Motor neuron (in vitro differentiated cells): ENCODE measurements around the gene CEP70. TPM values are rescaled to one million over a fixed set of nuclear protein-coding genes. Genes with fewer than 3 reads are reported as not detected.

Source experiments
- ATAC-seq, 8 experiments: fragments of 200-7000 bp; cut with Tn5 transposase; replicated peaks in 6 of 8; 2 replicates each; pipeline ENCODE4 v1.8.0; 2021; ENCODE audit warnings: mild to moderate bottlenecking in 8 of 8, moderate library complexity in 8 of 8
- H3K27ac ChIP-seq, 2 donors: fragments of 250-450 bp; sonication (Bioruptor Pico); 2 replicates each; pipeline ENCODE4 v1.9.0; 2021; ENCODE audit warnings: antibody characterized with exemption in 2 of 2, mild to moderate bottlenecking in 2 of 2, moderate library complexity in 1 of 2
- H3K4me1 ChIP-seq, 2 donors: fragments of 250-450 bp; sonication (Bioruptor Pico); replicated peaks in 1 of 2; 2 replicates each; pipeline ENCODE4 v1.6.1; 2021; ENCODE audit warnings: antibody characterized with exemption in 2 of 2, mild to moderate bottlenecking in 2 of 2, moderate library complexity in 1 of 2
- H3K4me3 ChIP-seq, 5 donors: fragments of 250-450 bp; sonication (Bioruptor Pico); 2 replicates each; pipeline ENCODE4 v1.9.0; 2021; ENCODE audit warnings: antibody characterized with exemption in 5 of 5, mild to moderate bottlenecking in 5 of 5, moderate library complexity in 4 of 5
- WGBS, 10 experiments: fragments of 450-650 bp; shearing (Covaris generic); methylation state at CpG; one replicate each; pipeline ENCODE4 v1.0.0; 2022; 5-methylcytosine and 5-hydroxymethylcytosine counted together
- in situ Hi-C, 9 experiments: fragments of 400-800 bp; cut with MboI; loops; one replicate each; pipeline ENCODE4 v1.15.0; 2021; ENCODE audit warnings: low sequenced_read_pairs in 9 of 9, low pct_unique_long_range_greater_than_20kb in 2 of 9; ENCODE audit not compliant: unreplicated experiment in 9 of 9
- total RNA-seq, 8 experiments: library from RNA; unstranded; fragments of 300-600 nt; gene quantifications; 2 replicates each; pipeline versions ENCODE4 v1.2.3 to v1.2.4, GENCODE V29; 2022

Gene CEP70
- total RNA-seq, 8 experiments from 2014 or later = 12.2 to 53.3 (median 34.3) TPM

DNA sequence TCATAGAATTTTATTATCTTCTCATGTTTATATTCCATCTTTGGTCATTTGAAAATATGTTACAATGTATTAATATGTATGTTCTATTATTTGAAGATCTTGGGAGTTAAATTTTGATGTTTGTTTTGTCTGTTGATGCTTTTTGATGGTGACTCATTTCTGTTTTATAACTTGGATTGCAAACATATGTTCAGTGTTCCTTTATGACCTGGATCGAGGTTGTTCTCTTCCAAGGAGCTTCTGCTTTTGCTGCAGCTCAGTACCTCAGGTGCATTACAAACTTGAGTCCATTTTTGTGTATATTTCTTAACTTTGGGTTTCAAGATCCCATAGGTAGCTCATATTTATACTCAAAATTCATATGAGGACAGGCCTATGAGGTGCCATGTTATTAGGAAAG lies 122.6 kb downstream of the CEP70 start:
- Histone ChIP-seq H3K4me3 (no peak overlapping the region), H3K27ac (no peak overlapping the region), H3K4me1 (peaks cover 0 to 5% of the 10 kb centered on the region in 2 donors)
- no peak for ATAC-seq
- in situ Hi-C loops = loop anchor here in 1 of 9 experiments (25.0 kb wide), 1 partner anchor 441 kb away; no protein-coding TSS in a partner anchor
- WGBS, 10 experiments = 0 to 100% (median 43%) methylated on average over 1 of the region's 1 CpG; no CpG with 5 or more reads in 3 of the 10 experiments

DNA sequence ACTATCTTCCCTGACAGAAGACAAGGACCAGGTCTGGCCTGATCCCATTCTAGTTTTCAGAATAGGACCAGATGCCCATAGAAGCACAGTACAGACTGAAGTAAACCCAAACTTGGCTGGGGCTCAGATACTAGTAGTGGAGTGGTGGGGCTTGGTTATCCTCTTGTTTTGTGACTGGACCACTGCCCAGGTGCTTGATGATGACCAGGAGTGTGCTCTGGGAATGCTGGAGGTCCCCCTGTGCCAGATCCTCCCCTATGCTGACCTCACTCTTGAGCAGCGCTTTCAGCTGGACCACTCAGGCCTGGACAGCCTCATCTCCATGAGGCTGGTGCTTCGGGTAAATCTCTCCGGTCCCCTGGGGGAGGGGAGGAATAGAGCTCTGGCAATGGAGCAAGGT lies 123.4 kb downstream of the CEP70 start:
- ATAC-seq = no peak
- Histone ChIP-seq H3K27ac (no peak overlapping the region), H3K4me3 (no peak overlapping the region), H3K4me1 (peaks cover 0 to 5% of the 10 kb centered on the region in 2 donors)
- 36 to 100% (median 100%) methylated on average over 1 to 3 of the region's 3 CpGs; no CpG with 5 or more reads in 6 of the 10 experiments for WGBS, 10 experiments
- in situ Hi-C loops = loop anchor here in 1 of 9 experiments (25.0 kb wide), 1 partner anchor 442 kb away; no protein-coding TSS in a partner anchor

DNA sequence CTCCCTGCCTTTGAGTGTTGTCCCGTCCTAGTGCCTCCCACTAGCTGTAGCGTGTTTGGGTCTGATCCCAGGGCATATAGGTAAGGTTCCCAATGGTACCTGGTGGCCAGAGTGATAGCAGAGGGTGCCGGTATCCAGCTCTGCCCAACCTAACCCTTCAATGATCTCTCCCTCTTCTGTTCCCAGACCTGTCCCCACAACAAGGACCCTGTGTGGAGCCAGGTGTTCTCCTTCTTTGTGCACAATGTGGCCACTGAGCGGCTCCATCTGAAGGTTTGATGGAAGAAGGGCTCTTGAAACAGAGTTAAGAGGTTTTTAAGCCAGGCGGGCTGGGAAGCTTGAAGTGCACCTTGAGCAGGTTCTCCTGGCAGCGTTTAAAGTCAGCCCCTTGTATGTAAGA lies 124.2 kb downstream of the CEP70 start:
- Histone ChIP-seq H3K4me3 (no peak overlapping the region), H3K4me1 (peaks cover 0 to 5% of the 10 kb centered on the region in 2 donors), H3K27ac (no peak overlapping the region)
- ATAC-seq = no peak
- in situ Hi-C loops = loop anchor here in 1 of 9 experiments (25.0 kb wide), 1 partner anchor 442 kb away; no protein-coding TSS in a partner anchor
- 80 to 100% (median 100%) methylated on average over 1 to 6 of the region's 6 CpGs; no CpG with 5 or more reads in 4 of the 10 experiments for WGBS, 10 experiments

DNA sequence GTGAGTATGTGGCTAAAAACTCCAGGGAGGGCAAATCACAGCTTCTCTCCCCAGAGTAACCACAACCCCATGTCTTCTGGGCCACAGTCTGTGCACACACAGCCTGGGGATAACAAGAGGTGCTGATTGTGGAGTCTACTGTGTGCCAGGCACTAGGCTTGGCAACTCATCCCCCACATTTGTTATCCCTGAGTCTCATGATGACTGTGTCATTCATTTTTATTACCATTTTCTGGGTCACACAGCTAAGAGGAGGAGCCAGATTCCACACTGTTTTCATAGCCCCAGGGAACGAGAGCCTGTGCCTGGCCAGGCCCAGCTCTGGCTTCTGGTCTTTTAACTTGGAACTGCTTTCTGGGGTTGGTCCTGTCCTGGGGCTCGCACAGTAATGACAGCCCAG lies 125.2 kb downstream of the CEP70 start:
- no peak overlapping the region for H3K27ac ChIP-seq
- in situ Hi-C loops = loop anchor here in 1 of 9 experiments (25.0 kb wide), 1 partner anchor 443 kb away; no protein-coding TSS in a partner anchor
- WGBS, 10 experiments = 20 to 90% (median 62%) methylated on average over 1 to 2 of the region's 2 CpGs; no CpG with 5 or more reads in 6 of the 10 experiments
- H3K4me1 ChIP-seq = peaks cover 0 to 5% of the 10 kb centered on the region in 2 donors
- no peak overlapping the region for H3K4me3 ChIP-seq
- ATAC-seq = peak in 3 of 8 experiments; percentile 69 to 89 (median 82)

DNA sequence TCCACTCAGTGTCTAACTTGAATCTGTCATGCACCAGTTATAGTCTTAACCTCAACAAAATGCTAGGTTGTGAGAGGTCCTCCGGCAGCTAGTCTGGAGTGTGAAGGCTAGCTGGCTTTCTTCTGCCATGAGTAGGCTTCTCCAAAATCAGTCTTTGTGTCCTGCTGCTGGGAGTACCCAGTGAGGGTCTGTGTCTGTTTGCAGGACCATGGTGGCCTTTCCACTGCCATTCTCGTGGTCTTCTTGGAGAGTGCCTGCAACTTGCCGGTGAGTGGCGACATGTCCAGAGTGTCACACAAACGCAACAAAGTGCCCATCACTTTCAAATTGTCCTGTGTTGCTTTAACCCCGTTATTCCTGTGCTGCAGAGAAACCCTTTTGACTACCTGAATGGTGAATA lies 125.6 kb downstream of the CEP70 start:
- H3K4me1 ChIP-seq = peaks cover 0 to 5% of the 10 kb centered on the region in 2 donors
- ATAC-seq = no peak
- 46 to 100% (median 100%) methylated on average over 1 to 4 of the region's 6 CpGs; no CpG with 5 or more reads in 3 of the 10 experiments for WGBS, 10 experiments
- H3K27ac ChIP-seq = no peak overlapping the region
- in situ Hi-C loops = loop anchor here in 1 of 9 experiments (25.0 kb wide), 1 partner anchor 444 kb away; no protein-coding TSS in a partner anchor
- H3K4me3 ChIP-seq = no peak overlapping the region

DNA sequence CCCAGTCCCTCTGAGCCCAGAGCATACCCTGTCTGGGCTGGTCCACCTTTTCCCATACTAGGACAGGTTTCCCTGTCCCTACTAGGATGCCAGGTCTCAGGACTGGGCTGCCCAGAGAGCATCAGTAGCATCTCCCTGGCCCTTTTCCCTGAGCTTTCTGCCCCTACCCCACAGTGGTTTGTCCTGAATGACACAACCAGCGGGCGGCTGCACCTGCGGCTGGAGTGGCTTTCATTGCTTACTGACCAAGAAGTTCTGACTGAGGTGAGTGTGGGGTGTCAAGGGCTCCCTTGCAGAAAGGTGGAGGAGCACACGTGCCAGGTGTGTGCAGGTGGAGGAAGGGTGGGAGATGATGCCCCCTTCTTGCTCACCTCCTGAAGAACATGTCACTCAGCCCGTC lies 126.1 kb downstream of the CEP70 start:
- H3K4me1 ChIP-seq = peaks cover 0 to 2% of the 10 kb centered on the region in 2 donors
- no peak overlapping the region for H3K27ac ChIP-seq
- no peak overlapping the region for H3K4me3 ChIP-seq
- no peak for ATAC-seq
- in situ Hi-C loops = loop anchor here in 1 of 9 experiments (25.0 kb wide), 1 partner anchor 444 kb away; no protein-coding TSS in a partner anchor
- 100% methylated on average over 1 of the region's 5 CpGs; no CpG with 5 or more reads in 9 of the 10 experiments for WGBS, 10 experiments

DNA sequence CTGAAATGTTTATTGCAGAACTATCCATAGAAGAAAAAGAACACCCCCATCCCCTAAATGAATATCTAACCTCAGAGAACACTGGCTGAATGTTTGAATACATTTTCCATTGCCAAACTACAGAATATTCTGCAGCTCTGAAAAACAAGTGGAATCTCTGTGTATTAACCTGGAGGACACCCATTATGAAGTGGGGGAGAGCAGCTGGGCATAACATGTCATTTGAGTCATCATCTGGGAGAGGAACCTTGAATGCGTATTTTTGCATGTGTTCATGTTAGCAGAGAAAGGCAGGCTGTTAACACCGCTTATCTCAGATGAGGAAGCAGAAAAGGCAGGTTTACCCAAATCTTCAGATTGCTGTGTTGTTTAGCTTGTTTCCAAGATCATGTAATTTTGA lies 128.1 kb downstream of the CEP70 start:
- peak in 4 of 8 experiments; percentile 18 to 71 (median 46) for ATAC-seq
- WGBS, 10 experiments = 0 to 100% (median 40%) methylated on average over 1 to 2 of the region's 2 CpGs; no CpG with 5 or more reads in 3 of the 10 experiments
- in situ Hi-C loops = loop anchor here in 1 of 9 experiments (25.0 kb wide), 1 partner anchor 446 kb away; no protein-coding TSS in a partner anchor
- Histone ChIP-seq H3K4me3 (no peak overlapping the region), H3K4me1 (peaks cover 5 to 6% of the 10 kb centered on the region in 2 donors), H3K27ac (no peak overlapping the region)

DNA sequence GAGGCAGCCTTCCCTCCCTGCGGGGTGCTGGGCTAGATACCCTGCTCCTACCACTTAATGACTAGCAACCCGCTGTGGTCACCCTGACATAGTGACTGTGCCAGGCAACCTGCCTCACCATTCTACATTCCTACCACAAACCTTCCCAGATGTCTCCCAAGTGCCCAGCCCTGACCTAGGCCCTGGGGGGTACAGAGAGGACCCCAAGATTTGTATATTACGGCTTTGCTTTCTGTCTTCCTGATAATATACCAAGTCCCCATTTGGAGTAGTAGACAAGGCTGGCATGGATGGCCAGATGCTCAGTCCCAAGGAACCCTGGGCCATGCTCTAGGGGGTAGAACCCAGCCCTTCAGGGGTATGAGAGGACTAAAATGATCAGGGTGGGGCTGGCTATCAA lies 128.6 kb downstream of the CEP70 start:
- peak in 1 of 8 experiments; percentile 10 for ATAC-seq
- in situ Hi-C loops = loop anchor here in 1 of 9 experiments (25.0 kb wide), 1 partner anchor 447 kb away; no protein-coding TSS in a partner anchor
- H3K4me3 ChIP-seq = no peak overlapping the region
- H3K4me1 ChIP-seq = peaks cover 5 to 6% of the 10 kb centered on the region in 2 donors
- H3K27ac ChIP-seq = no peak overlapping the region
- WGBS, 10 experiments = 100% methylated on average over 1 to 2 of the region's 3 CpGs; no CpG with 5 or more reads in 7 of the 10 experiments

DNA sequence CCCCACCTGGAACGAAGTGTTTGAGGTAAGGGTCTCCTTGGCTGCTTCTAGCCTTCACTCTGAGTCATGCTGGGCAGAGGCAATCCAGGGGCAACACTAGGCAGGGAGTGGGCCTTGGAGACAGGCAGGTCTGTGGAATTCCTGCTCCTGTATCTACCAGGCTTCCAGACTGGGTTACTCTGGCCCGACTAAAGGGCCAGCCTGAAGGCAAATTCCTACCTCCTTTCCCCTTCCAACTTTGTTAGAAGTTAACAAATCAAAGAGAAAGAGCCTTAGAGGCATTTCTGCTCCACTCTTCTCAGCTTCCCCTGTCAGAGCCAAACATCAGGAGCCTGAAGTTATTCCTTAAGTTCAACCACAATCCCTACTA lies 129.6 kb downstream of the CEP70 start:
- 14 to 100% (median 76%) methylated on average over 1 to 2 of the region's 2 CpGs; no CpG with 5 or more reads in 6 of the 10 experiments for whole genome bisulfite sequencing, 10 experiments
- in situ Hi-C loops = loop anchor here in 1 of 9 experiments (25.0 kb wide), 1 partner anchor 448 kb away; no protein-coding TSS in a partner anchor
- Histone ChIP-seq H3K27ac (no peak overlapping the region), H3K4me1 (peaks cover 5 to 6% of the 10 kb centered on the region in 2 donors), H3K4me3 (no peak overlapping the region)
- no peak for ATAC-seq

DNA sequence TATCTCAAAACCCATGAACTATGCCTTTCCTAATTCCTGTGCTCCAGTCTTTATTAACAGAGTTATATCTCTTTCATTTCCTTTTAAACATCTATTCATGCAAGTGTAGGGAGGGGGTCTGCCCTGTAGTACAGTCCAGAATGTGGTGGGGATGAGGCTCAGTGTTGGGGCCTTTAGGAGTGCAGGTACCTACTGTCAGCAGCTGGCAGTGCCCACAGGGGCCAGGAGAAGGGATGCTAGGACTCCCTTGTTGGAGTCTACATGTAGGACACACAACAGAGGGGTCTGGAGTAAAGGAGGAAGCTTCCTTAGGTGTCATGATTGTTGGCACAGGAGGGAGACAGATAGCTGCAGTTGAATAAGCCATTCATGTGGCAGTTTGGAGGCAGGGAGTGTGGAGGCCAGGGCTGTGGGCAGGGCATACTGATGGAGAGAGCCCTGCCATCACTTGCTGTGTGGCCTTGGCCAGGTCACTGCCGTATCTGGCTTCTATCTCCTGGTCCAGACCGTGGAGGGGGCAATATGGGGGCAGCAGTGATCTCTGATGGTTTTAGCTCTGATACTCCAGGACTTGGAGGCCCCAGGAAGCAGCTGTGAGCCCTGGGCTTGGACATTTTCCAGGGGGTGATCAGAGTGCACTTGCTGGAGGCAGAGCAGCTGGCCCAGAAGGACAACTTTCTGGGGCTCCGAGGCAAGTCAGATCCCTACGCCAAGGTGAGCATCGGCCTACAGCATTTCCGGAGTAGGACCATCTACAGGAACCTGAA lies 130.2 kb downstream of the CEP70 start:
- in situ Hi-C loops = loop anchor here in 1 of 9 experiments (25.0 kb wide), 1 partner anchor 448 kb away; no protein-coding TSS in a partner anchor
- 40 to 83% (median 79%) methylated on average over 1 to 5 of the region's 6 CpGs; no CpG with 5 or more reads in 7 of the 10 experiments for WGBS, 10 experiments
- peaks cover 5 to 6% of the 10 kb centered on the region in 2 donors for H3K4me1 ChIP-seq

DNA sequence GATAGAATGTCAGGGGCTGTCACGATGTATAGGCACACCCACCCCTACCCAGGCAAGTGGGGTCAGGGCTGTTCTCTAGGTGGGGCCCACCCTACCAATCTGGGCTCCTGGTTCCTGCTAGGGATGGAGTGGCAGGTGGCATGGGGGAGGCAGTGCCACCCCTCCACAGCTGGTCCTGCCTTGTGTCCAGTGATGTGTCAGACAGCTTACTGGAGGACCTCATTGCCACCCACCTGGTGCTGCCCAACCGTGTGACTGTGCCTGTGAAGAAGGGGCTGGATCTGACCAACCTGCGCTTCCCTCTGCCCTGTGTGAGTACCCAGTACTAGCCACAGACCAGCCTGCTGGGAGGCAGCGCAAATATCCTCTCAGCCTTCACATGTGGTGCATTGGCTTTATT lies 132.2 kb downstream of the CEP70 start:
- Histone ChIP-seq H3K4me3 (no peak overlapping the region), H3K4me1 (peaks cover 5 to 6% of the 10 kb centered on the region in 2 donors), H3K27ac (no peak overlapping the region)
- in situ Hi-C loops = loop anchor here in 1 of 9 experiments (25.0 kb wide), 1 partner anchor 450 kb away; no protein-coding TSS in a partner anchor
- ATAC-seq = peak in 1 of 8 experiments; percentile 1
- WGBS, 10 experiments = 20 to 100% (median 83%) methylated on average over 1 to 3 of the region's 4 CpGs; no CpG with 5 or more reads in 3 of the 10 experiments

More for the DNA sequence above, 130.2 kb downstream of the CEP70 start:
- Histone ChIP-seq H3K27ac (no peak overlapping the region), H3K4me3 (no peak overlapping the region)
- ATAC-seq = no peak

DNA sequence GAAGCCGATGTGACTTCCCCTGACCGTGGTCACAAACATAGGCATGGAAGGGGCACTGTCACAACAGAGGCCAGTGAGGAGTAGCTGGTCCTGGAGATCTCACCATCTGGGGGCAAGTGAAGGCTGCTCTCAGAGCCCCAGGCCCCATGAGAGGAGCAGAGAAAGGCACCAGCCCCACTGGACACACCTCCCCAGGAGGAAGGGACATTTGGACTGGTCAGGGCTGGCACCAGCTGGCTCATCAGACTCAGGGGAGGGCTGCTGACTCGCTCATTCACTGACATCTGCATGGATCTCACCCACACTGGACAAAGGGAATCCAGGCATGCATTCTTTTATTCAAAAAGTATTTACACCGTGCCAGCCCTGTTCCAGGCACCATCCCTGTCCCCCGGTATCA lies 132.8 kb downstream of the CEP70 start:
- in situ Hi-C loops = loop anchor here in 1 of 9 experiments (25.0 kb wide), 1 partner anchor 451 kb away; no protein-coding TSS in a partner anchor
- peaks cover 5 to 6% of the 10 kb centered on the region in 2 donors for H3K4me1 ChIP-seq
- peak; percentile 27 to 97 (median 94) for ATAC-seq
- no peak overlapping the region for H3K4me3 ChIP-seq
- H3K27ac ChIP-seq = no peak overlapping the region
- WGBS, 10 experiments = 0 to 90% (median 50%) methylated on average over 2 of the region's 5 CpGs; no CpG with 5 or more reads in 5 of the 10 experiments
